Measurements from ENCODE around the gene RNF225.
"Not testable (repeated sequence)": the region's sequence is repeated elsewhere in the genome, so short reads cannot be mapped to it uniquely, and the experiment has no call there.

The RNF225 gene

DNA sequence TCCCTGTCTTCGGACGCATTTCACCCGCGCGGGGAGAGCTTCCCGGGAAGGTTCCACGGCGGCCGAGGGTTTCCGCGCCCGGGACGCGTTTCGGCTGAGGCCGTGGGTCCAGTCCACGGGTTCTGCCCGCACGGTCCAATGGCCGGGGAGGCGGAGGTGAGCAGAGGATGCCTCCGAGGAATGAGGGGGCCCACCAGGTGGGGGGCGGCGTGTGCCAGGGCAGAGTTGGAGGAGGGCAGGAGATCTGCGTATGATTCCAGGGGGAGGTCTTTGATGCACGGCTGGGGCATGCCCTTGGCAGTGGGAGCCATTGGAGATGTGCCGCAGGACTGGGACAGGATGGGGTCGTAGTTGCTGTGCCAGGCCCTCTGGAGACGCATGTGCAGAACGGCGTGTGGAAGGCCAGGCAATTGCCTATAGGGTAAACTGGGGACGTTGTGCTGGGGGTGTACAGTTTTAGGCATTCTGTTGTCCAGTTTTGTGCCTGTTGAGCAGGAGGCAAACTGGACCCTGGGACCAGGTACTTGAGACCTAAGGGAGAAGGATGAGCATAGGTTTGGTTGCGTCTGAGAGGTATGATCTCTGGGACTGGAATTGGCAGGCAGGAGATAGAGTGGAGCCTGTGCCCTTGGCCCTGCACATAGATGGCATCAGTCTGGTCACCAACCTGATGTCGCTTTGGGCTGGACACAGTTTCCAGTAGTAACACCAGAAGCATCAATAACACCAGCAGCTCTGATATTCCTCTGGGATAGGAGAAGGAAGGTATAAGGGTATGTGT is 13.7 kb downstream of the RNF225 start:
- peak; percentile 57 for DNase-seq

GRCh38 chr19:58416604-58417003 is 21.1 kb downstream of the RNF225 start:
- no peak for DNase-seq

DNA sequence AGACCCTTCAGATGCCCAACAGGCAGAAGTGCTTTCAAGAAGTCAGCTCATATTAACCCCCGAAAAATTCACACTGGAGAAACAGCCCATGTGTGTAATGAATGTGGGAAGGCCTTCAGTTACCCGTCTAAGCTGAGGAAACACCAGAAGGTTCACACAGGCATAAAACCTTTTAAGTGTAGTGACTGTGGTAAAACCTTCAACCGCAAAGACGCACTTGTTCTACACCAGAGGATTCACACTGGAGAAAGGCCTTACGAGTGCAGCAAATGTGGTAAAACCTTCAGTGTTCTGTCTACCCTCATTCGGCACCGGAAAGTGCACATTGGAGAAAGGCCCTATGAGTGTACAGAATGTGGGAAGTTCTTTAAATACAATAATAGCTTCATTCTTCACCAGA is 21.6 kb downstream of the RNF225 start:
- no peak for DNase-seq

DNA sequence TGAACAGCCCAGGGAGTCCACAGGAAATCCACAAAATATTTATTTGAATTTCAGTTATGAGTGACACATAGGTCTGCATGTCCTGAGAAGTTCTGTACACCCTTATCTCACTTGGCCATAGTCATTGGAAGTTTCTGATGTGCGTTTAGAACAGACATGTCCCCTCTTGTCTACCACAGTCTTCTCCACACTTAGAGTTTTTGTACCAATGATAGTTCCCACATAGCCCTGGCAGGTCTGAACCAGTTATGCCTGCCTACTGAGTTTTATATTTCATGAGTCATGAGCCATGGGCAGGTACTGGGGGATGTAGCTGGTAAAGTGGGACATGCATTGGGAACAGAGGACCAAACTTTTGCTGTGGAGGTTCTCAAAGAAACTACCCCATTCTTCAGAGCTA is 33.2 kb downstream of the RNF225 start:
- DNase-seq = no peak

- DNase-seq = no peak
These were observed 34.3 kb downstream of the RNF225 start for GRCh38 chr19:58429745-58430144.

GRCh38 chr19:58434217-58434616 is 38.8 kb downstream of the RNF225 start:
- DNase-seq = no peak

GRCh38 chr19:58439576-58440554 is 44.4 kb downstream of the RNF225 start, which contains the start of gene ZNF132:
TSS of gene ZNF132 (minus strand) at chr19:58440153. CDS start at chr19:58439821, 332 bp downstream.
- DNase-seq = peak; percentile 96

DNA sequence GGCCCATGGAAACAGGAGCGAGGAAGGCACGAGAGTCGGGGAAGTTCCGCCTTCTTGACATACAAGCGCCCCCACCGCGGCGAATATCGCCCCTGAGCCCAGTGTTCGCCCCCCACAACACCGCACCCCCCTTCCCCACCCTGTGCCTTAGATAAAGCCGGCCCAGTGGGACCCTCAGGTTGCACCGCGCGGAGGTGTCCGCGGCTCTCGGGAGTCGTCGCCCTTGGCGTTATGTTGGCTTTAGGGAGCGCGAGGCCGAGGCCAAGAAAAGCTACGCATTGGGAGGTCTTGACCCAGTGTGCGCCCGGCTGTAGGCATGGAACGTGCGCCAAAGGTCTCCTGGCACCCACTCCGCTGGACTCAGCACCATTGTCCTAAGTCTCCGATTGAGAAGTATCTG is 45.1 kb downstream of the RNF225 start:
- no peak for DNase-seq

DNA sequence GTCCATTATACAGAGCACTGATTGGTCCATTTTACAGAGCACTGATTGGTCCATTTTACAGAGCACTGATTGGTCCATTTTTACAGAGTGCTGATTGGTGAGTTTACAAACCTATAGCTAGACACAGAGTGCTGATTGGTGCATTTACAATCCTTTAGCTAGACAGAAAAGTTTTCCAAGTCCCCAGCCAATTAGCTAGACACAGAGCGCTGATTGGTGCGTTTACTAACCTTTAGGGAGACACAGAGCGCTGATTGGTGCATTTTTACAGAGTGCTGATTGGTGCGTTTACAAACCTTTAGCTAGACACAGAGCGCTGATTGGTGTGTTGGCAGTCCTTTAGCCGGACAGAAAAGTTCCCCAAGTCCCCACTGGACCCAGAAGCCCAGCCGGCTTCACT is 47.5 kb downstream of the RNF225 start:
- DNase-seq = not testable (repeated sequence)
